ENCODE data around the gene SCAPER.

SCAPER gene

GRCh38 chr15:76381366-76381765 lies 523.8 kb downstream of the SCAPER start:
- Histone ChIP-seq H3K36me3 (no peaks in the 10 kb centered on the region), H3K27ac (no peak overlapping the region), H3K4me3 (ENCODE audit: low read depth in 1 of 2, low read length in 1 of 2) (no peak overlapping the region), H3K9me3 (no peaks in the 10 kb centered on the region), H3K27me3 (no peaks in the 10 kb centered on the region), H3K4me1 (ENCODE audit: control insufficient read depth in 1 of 2, insufficient read depth in 1 of 2, low read depth in 1 of 2, low read length in 1 of 2) (no peaks in the 10 kb centered on the region)
- TF ChIP-seq CTCF (IDR thresholded peaks at IDR 0.05), result no peak

- no peaks in the 10 kb centered on the region for H3K27me3 ChIP-seq
- no peak overlapping the region for H3K27ac ChIP-seq
- no peak overlapping the region for H3K4me3 ChIP-seq (ENCODE audit: low read depth in 1 of 2, low read length in 1 of 2)
- H3K36me3 ChIP-seq, result no peaks in the 10 kb centered on the region
- H3K9me3 ChIP-seq, result no peaks in the 10 kb centered on the region
- H3K4me1 ChIP-seq (ENCODE audit: control insufficient read depth in 1 of 2, insufficient read depth in 1 of 2, low read depth in 1 of 2, low read length in 1 of 2), result no peaks in the 10 kb centered on the region
- TF ChIP-seq CTCF (IDR thresholded peaks at IDR 0.05), result no peak
Measured at GRCh38 chr15:76380249-76380648, 524.9 kb downstream of the SCAPER start.

DNA sequence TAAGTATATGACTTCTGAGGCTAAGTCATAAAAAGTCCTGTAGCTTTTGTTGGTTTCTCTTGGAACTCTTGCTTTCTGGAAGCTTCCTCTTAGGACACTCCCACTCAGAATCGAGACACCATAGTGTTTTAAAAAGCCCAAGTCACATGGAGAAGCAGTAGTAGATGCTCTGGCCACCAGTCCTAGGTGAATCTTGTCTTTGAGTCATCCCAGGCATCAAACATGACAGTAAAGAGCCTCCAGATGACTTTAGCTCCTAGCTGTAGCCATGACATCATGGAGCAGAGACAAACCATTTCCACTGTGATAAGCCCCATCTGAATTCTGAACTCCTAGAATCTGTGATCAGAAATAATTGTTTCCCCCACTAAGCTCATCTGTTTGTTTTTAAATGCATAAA lies 526.4 kb downstream of the SCAPER start:
- Histone ChIP-seq H3K4me3 (ENCODE audit: low read depth in 1 of 2, low read length in 1 of 2) (no peak overlapping the region), H3K4me1 (ENCODE audit: control insufficient read depth in 1 of 2, insufficient read depth in 1 of 2, low read depth in 1 of 2, low read length in 1 of 2) (no peaks in the 10 kb centered on the region), H3K9me3 (no peaks in the 10 kb centered on the region), H3K36me3 (no peaks in the 10 kb centered on the region), H3K27ac (no peak overlapping the region), H3K27me3 (no peaks in the 10 kb centered on the region)
- TF ChIP-seq CTCF (IDR thresholded peaks at IDR 0.05), result no peak

- Histone ChIP-seq H3K36me3 (no peaks in the 10 kb centered on the region), H3K9me3 (no peaks in the 10 kb centered on the region), H3K27me3 (no peaks in the 10 kb centered on the region), H3K4me1 (ENCODE audit: control insufficient read depth in 1 of 2, insufficient read depth in 1 of 2, low read depth in 1 of 2, low read length in 1 of 2) (no peaks in the 10 kb centered on the region), H3K4me3 (ENCODE audit: low read depth in 1 of 2, low read length in 1 of 2) (no peak overlapping the region), H3K27ac (no peak overlapping the region)
- no peak for TF ChIP-seq CTCF (IDR thresholded peaks at IDR 0.05)
Measured at GRCh38 chr15:76377751-76378150, 527.4 kb downstream of the SCAPER start.

- Histone ChIP-seq H3K4me1 (ENCODE audit: control insufficient read depth in 1 of 2, insufficient read depth in 1 of 2, low read depth in 1 of 2, low read length in 1 of 2) (no peaks in the 10 kb centered on the region), H3K9me3 (no peaks in the 10 kb centered on the region), H3K27ac (no peak overlapping the region), H3K36me3 (peaks cover 4% of the 10 kb centered on the region), H3K4me3 (ENCODE audit: low read depth in 1 of 2, low read length in 1 of 2) (no peak overlapping the region), H3K27me3 (no peaks in the 10 kb centered on the region)
- no peak for TF ChIP-seq CTCF (IDR thresholded peaks at IDR 0.05)
Measured at GRCh38 chr15:76377217-76377616, 527.9 kb downstream of the SCAPER start.

- Histone ChIP-seq H3K27ac (no peak overlapping the region), H3K27me3 (no peaks in the 10 kb centered on the region), H3K4me3 (ENCODE audit: low read depth in 1 of 2, low read length in 1 of 2) (no peak overlapping the region), H3K36me3 (peaks cover 8% of the 10 kb centered on the region), H3K9me3 (no peaks in the 10 kb centered on the region), H3K4me1 (ENCODE audit: control insufficient read depth in 1 of 2, insufficient read depth in 1 of 2, low read depth in 1 of 2, low read length in 1 of 2) (no peaks in the 10 kb centered on the region)
- TF ChIP-seq CTCF (IDR thresholded peaks at IDR 0.05), result no peak
Measured at GRCh38 chr15:76376816-76377215, 528.3 kb downstream of the SCAPER start.

All from neutrophil (primary cell).